HEK293 (cell line): ENCODE results near the gene APOC3.

Experiments
- CTCF ChIA-PET: fragments of 350-600 bp; formaldehyde crosslinking; extraction: SDS; loops from one replicate; lab custom pipeline; 2021; ENCODE audit warnings: antibody characterized with exemption; lab: Yijun Ruan, JAX
- POLR2A ChIA-PET: fragments of 300-600 bp; formaldehyde crosslinking; extraction: SDS; loops from one replicate; lab custom pipeline; 2020; ENCODE audit warnings: antibody characterized with exemption, inconsistent platforms; lab: Yijun Ruan, JAX
- H3K27ac ChIP-seq: fragments of 200-500 bp; sonication (Bioruptor generic); 2 replicates; pipeline ENCODE4 v1.5.1; 2014; ENCODE audit warnings: low read depth, low read length, control low read depth, inconsistent platforms; ENCODE audit errors: extremely low read depth
- H3K36me3 ChIP-seq, 2 experiments: fragments of 200-500 bp in 1 of 2; sonication (Bioruptor generic) in 1 of 2; 1 replicate in 1 of 2; 2 replicates in 1 of 2; pipeline ENCODE4 v1.5.1; 2014 to 2017; ENCODE audit warnings: inconsistent platforms in 2 of 2, low read length in 2 of 2; ENCODE audit not compliant: control insufficient read depth in 2 of 2, insufficient read depth in 1 of 2
- H3K4me1 ChIP-seq: fragments of 200-500 bp; sonication (Bioruptor generic); 2 replicates; pipeline ENCODE4 v1.5.1; 2014; ENCODE audit warnings: mild to moderate bottlenecking, low read length, inconsistent platforms; ENCODE audit not compliant: control insufficient read depth, insufficient read depth
- H3K4me3 ChIP-seq: 2 replicates; pipeline ENCODE4 v1.5.1; 2011; ENCODE audit warnings: low read depth, mild to moderate bottlenecking, control low read depth, low read length, moderate library complexity
- H3K9me3 ChIP-seq: fragments of 200-500 bp; sonication (Bioruptor generic); 2 replicates; pipeline ENCODE4 v1.5.1; 2014; ENCODE audit warnings: low read depth, low read length, inconsistent platforms; ENCODE audit not compliant: control insufficient read depth, insufficient read depth
- EGR2 ChIP-seq: fragments of 450-650 bp; formaldehyde crosslinking; IDR thresholded peaks from 2 replicates; pipeline ENCODE4 v1.5.1; 2016; ENCODE audit warnings: low read depth, missing biosample characterization, missing genetic modification characterization
- GLI4 ChIP-seq: fragments of 450-650 bp; formaldehyde crosslinking; IDR thresholded peaks from 2 replicates; pipeline ENCODE4 v1.5.1; 2016; ENCODE audit warnings: missing biosample characterization, missing genetic modification characterization
- GLIS1 ChIP-seq: fragments of 450-650 bp; formaldehyde crosslinking; IDR thresholded peaks from 2 replicates; pipeline ENCODE4 v1.5.1; 2016; ENCODE audit warnings: missing biosample characterization, missing genetic modification characterization
- HIC1 ChIP-seq: fragments of 450-650 bp; formaldehyde crosslinking; IDR thresholded peaks from 2 replicates; pipeline ENCODE4 v1.5.1; 2016; ENCODE audit warnings: missing biosample characterization, missing genetic modification characterization
- HOXA7 ChIP-seq: sonication (generic); formaldehyde crosslinking; IDR thresholded peaks from 2 replicates; pipeline ENCODE4 v1.8.1; 2022; ENCODE audit warnings: missing genetic modification reagents, borderline replicate concordance
- KLF17 ChIP-seq: fragments of 450-650 bp; formaldehyde crosslinking; IDR thresholded peaks from 2 replicates; pipeline ENCODE4 v1.5.1; 2016; ENCODE audit warnings: missing biosample characterization, missing genetic modification characterization
- PRDM2 ChIP-seq: fragments of 450-650 bp; formaldehyde crosslinking; IDR thresholded peaks from 2 replicates; pipeline ENCODE4 v1.5.1; 2016; ENCODE audit warnings: missing biosample characterization, missing genetic modification characterization, borderline replicate concordance
- SALL2 ChIP-seq: fragments of 450-650 bp; formaldehyde crosslinking; IDR thresholded peaks from 2 replicates; pipeline ENCODE4 v1.5.0; 2017; ENCODE audit warnings: missing biosample characterization, mild to moderate bottlenecking, missing genetic modification characterization, borderline replicate concordance
- ZBTB8A ChIP-seq: fragments of 450-650 bp; formaldehyde crosslinking; IDR thresholded peaks from 2 replicates; pipeline ENCODE4 v1.5.1; 2016; ENCODE audit warnings: missing biosample characterization, missing genetic modification characterization
- ZNF121 ChIP-seq: fragments of 450-650 bp; formaldehyde crosslinking; IDR thresholded peaks from 2 replicates; pipeline ENCODE4 v1.5.1; 2016; ENCODE audit warnings: missing biosample characterization, missing genetic modification characterization
- ZNF138 ChIP-seq: fragments of 450-650 bp; formaldehyde crosslinking; IDR thresholded peaks from 2 replicates; pipeline ENCODE4 v1.5.1; 2016; ENCODE audit warnings: missing biosample characterization, missing genetic modification characterization, borderline replicate concordance
- ZNF140 ChIP-seq: fragments of 450-650 bp; formaldehyde crosslinking; IDR thresholded peaks from 2 replicates; pipeline ENCODE4 v1.5.1; 2016; ENCODE audit warnings: missing biosample characterization, missing genetic modification characterization
- ZNF221 ChIP-seq: fragments of 450-650 bp; formaldehyde crosslinking; IDR thresholded peaks from 2 replicates; pipeline ENCODE4 v1.5.1; 2017; ENCODE audit warnings: missing biosample characterization, missing genetic modification characterization, borderline replicate concordance
- ZNF248 ChIP-seq: fragments of 450-650 bp; formaldehyde crosslinking; IDR thresholded peaks from 2 replicates; pipeline ENCODE4 v1.5.1; 2017; ENCODE audit warnings: missing biosample characterization, missing genetic modification characterization
- ZNF311 ChIP-seq: fragments of 450-650 bp; formaldehyde crosslinking; IDR thresholded peaks from 2 replicates; pipeline ENCODE4 v1.5.1; 2017; ENCODE audit warnings: missing biosample characterization, missing genetic modification characterization, borderline replicate concordance
- ZNF560 ChIP-seq: fragments of 450-650 bp; formaldehyde crosslinking; IDR thresholded peaks from 2 replicates; pipeline ENCODE4 v1.5.1; 2017; ENCODE audit warnings: missing biosample characterization, missing genetic modification characterization, borderline replicate concordance
- ZNF561 ChIP-seq: fragments of 450-650 bp; IDR thresholded peaks from 2 replicates; pipeline ENCODE4 v1.5.1; 2018; ENCODE audit warnings: missing biosample characterization, missing genetic modification characterization, borderline replicate concordance
- ZNF596 ChIP-seq: fragments of 450-650 bp; IDR thresholded peaks from 2 replicates; pipeline ENCODE4 v1.5.0; 2018; ENCODE audit warnings: missing biosample characterization, mild to moderate bottlenecking, missing genetic modification characterization, moderate library complexity

Gene APOC3

GRCh38 chr11:116870054-116870453, 40.3 kb downstream of the APOC3 start:
- TF ChIP-seq SALL2 (tag by site-specific recombination) = no peak
- no peak for TF ChIP-seq HOXA7 (CRISPR knock-in tag)
- no peak for TF ChIP-seq ZNF561 (tag by site-specific recombination)
- no peak for TF ChIP-seq GLI4
- no peaks in the 10 kb centered on the region for H3K4me1 ChIP-seq
- no peak overlapping the region for H3K4me3 ChIP-seq
- CTCF ChIA-PET = interaction anchor here (1.1 to 2.3 kb wide), 4 partner anchors 9 to 236 kb away, joined by 3 to 6 read pairs (median 4); partner anchors contain the start of gene APOA5
- H3K9me3 ChIP-seq = no peaks in the 10 kb centered on the region
- no peak overlapping the region for H3K27ac ChIP-seq
- peaks cover 0 to 94% of the 10 kb centered on the region in 2 experiments; a peak in 1 of 3 replicates for H3K36me3 ChIP-seq
- POLR2A ChIA-PET = interaction anchor here (0.6 kb wide), 2 partner anchors 239 to 346 kb away, joined by 3 read pairs; no protein-coding TSS in a partner anchor

GRCh38 chr11:116871248-116871647, 41.5 kb downstream of the APOC3 start:
- H3K36me3 ChIP-seq = peaks cover 0 to 94% of the 10 kb centered on the region in 2 experiments; a peak in 1 of 3 replicates
- no peaks in the 10 kb centered on the region for H3K9me3 ChIP-seq
- H3K27ac ChIP-seq = no peak overlapping the region
- ChIA-PET CTCF (interaction anchor here (0.9 to 2.3 kb wide), 3 partner anchors 9 to 235 kb away, joined by 3 to 6 read pairs (median 4); partner anchors contain the start of gene APOA5), POLR2A (no interaction called here)
- no peaks in the 10 kb centered on the region for H3K4me1 ChIP-seq
- TF ChIP-seq GLIS1 (tag by site-specific recombination) = no peak
- TF ChIP-seq ZNF121 (tag by site-specific recombination) = no peak
- H3K4me3 ChIP-seq = no peak overlapping the region

GRCh38 chr11:116873381-116873780, 43.7 kb downstream of the APOC3 start:
- Histone ChIP-seq H3K4me1 (no peaks in the 10 kb centered on the region), H3K36me3 (peaks cover 0 to 81% of the 10 kb centered on the region in 2 experiments; a peak in 1 of 3 replicates), H3K4me3 (no peak overlapping the region), H3K27ac (no peak overlapping the region), H3K9me3 (no peaks in the 10 kb centered on the region)
- no peak for TF ChIP-seq ZBTB8A (tag by site-specific recombination)
- no peak for TF ChIP-seq ZNF596 (tag by site-specific recombination)
- no peak for TF ChIP-seq PRDM2 (tag by site-specific recombination)
- no peak for TF ChIP-seq KLF17 (tag by site-specific recombination)
- TF ChIP-seq ZNF248 = no peak
- no peak for TF ChIP-seq ZNF138
- TF ChIP-seq ZNF311 (tag by site-specific recombination) = no peak
- TF ChIP-seq ZNF140 (tag by site-specific recombination) = no peak
- TF ChIP-seq ZNF560 (tag by site-specific recombination) = no peak
- no peak for TF ChIP-seq ZNF221
- no peak for TF ChIP-seq EGR2
- no peak for TF ChIP-seq HIC1 (tag by site-specific recombination)
- POLR2A ChIA-PET = no interaction called here
- CTCF ChIA-PET = interaction anchor here (0.9 kb wide), 1 partner anchor 233 kb away, joined by 5 read pairs; no protein-coding TSS in a partner anchor
